Prostate gland (tissue), 2 donors: ENCODE results near the gene TIMM10B. TPM values are rescaled to one million over a fixed set of nuclear protein-coding genes. Genes with fewer than 3 reads are reported as not detected.
A peak's percentile ranks its signal among the peaks of the same experiment; 100 is the strongest.

Experiments used
- DNase-seq: peaks from one replicate; pipeline ENCODE4 v3.0.0-alpha.2; 2019; ENCODE audit warnings: low spot score
- H3K27ac ChIP-seq, 2 donors: fragments of 200-600 bp; sonication (generic); 2 replicates each; pipeline ENCODE4 v1.5.1; 2017 to 2019
- H3K27me3 ChIP-seq: fragments of 200-600 bp; sonication (generic); replicated peaks from 2 replicates; pipeline ENCODE4 v1.5.1; 2019; ENCODE audit not compliant: insufficient read depth
- H3K36me3 ChIP-seq, 2 donors: fragments of 200-600 bp; sonication (generic); 1 replicate in 1 of 2; 2 replicates in 1 of 2; pipeline versions ENCODE4 v1.5.1 to v1.8.1; 2017 to 2019
- H3K4me1 ChIP-seq: fragments of 200-600 bp; sonication (generic); replicated peaks from 2 replicates; pipeline ENCODE4 v1.5.1; 2019
- H3K4me3 ChIP-seq, 2 donors: fragments of 200-600 bp; sonication (generic); 2 replicates each; pipeline ENCODE4 v1.5.1; 2017 to 2019
- H3K9me3 ChIP-seq: fragments of 200-600 bp; sonication (generic); 2 replicates; pipeline ENCODE4 v1.5.1; 2017
- POLR2A ChIP-seq: fragments of 450-650 bp; IDR thresholded peaks from one replicate; pipeline ENCODE4 v1.6.1; 2016; ENCODE audit warnings: antibody characterized with exemption, mild to moderate bottlenecking
- POLR2AphosphoS5 ChIP-seq: sonication (generic); formaldehyde crosslinking; IDR thresholded peaks from one replicate; pipeline ENCODE4 v1.6.1; 2017; ENCODE audit warnings: antibody characterized with exemption
- WGBS: methylation state at CpG from one replicate; pipeline ENCODE4 v1.1.5; 2018; 5-methylcytosine and 5-hydroxymethylcytosine counted together
- intact Hi-C: fragments of 100-400 bp; cut with DNase I; formaldehyde crosslinking; loops from one replicate; pipeline ENCODE4 v1.14.2; 2022
- total RNA-seq, 2 donors: library from RNA; depleted of rRNA; stranded (reverse); fragments of >200 nt; gene quantifications; one replicate each; pipeline ENCODE4 v1.1.0, GENCODE V29; 2016
- TF ChIP-seq, protein P1 (sequence below), 4 experiments: fragments of 200-600 bp in 2 of 4; fragments of 450-650 bp in 2 of 4; sonication (generic) in 2 of 4; IDR thresholded peaks; 1 replicate in 3 of 4; 2 replicates in 1 of 4; pipeline ENCODE4 v1.5.1; 2016 to 2019; ENCODE audit warnings: antibody characterized with exemption in 4 of 4, mild to moderate bottlenecking in 2 of 4, moderate library complexity in 2 of 4

Gene TIMM10B
- total RNA-seq, 2 donors from 2014 or later, result 29.4 to 35.6 TPM

DNA sequence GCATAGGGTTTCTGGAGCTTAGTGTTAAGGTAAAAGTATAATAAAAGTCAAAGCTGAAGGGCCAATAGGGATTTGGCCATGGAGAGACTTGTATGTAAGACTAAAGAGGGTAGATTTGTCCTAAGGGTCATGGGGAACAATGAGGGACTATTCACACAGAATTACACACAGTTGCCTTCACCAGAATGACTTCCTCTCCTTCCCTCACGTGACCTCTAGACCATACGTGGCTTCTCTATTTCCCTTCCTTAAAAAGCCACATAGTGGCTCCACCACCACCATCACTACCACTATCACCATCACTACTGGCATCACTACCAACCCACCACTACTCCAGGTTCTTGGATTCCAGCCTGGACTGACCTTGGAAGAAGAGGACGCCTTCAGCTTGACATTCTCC, 43.3 kb upstream of the TIMM10B start:
- no peaks in the 10 kb centered on the region for H3K9me3 ChIP-seq
- intact Hi-C loops, result loop anchor here (5.0 kb wide), 1 partner anchor 69 kb away; no protein-coding TSS in a partner anchor
- H3K4me1 ChIP-seq, result no peaks in the 10 kb centered on the region
- H3K27ac ChIP-seq, result no peak overlapping the region
- no peaks in the 10 kb centered on the region for H3K36me3 ChIP-seq
- no peak overlapping the region for H3K4me3 ChIP-seq
- 87% methylated on average over 3 of the region's 3 CpGs for WGBS
- no peak for DNase-seq
- no peaks in the 10 kb centered on the region for H3K27me3 ChIP-seq
- TF ChIP-seq POLR2AphosphoS5 (no peak), POLR2A (no peak)
- TF ChIP-seq, protein P1, sequence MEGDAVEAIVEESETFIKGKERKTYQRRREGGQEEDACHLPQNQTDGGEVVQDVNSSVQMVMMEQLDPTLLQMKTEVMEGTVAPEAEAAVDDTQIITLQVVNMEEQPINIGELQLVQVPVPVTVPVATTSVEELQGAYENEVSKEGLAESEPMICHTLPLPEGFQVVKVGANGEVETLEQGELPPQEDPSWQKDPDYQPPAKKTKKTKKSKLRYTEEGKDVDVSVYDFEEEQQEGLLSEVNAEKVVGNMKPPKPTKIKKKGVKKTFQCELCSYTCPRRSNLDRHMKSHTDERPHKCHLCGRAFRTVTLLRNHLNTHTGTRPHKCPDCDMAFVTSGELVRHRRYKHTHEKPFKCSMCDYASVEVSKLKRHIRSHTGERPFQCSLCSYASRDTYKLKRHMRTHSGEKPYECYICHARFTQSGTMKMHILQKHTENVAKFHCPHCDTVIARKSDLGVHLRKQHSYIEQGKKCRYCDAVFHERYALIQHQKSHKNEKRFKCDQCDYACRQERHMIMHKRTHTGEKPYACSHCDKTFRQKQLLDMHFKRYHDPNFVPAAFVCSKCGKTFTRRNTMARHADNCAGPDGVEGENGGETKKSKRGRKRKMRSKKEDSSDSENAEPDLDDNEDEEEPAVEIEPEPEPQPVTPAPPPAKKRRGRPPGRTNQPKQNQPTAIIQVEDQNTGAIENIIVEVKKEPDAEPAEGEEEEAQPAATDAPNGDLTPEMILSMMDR (IDR thresholded peaks at IDR 0.05), result no peak

- peak; percentile 55 for DNase-seq
- TF ChIP-seq, protein P1 (IDR thresholded peaks at IDR 0.05), result peak; percentile 14 to 68 (median 61)
- TF ChIP-seq POLR2AphosphoS5, result peak; percentile 49
- no peak for TF ChIP-seq POLR2A
- H3K36me3 ChIP-seq, result no peaks in the 10 kb centered on the region
- H3K4me3 ChIP-seq, result no peak overlapping the region
- H3K9me3 ChIP-seq, result no peaks in the 10 kb centered on the region
- WGBS, result 0% methylated on average over 1 of the region's 1 CpG
- intact Hi-C loops, result loop anchor here (5.0 kb wide), 1 partner anchor 68 kb away; no protein-coding TSS in a partner anchor
- no peaks in the 10 kb centered on the region for H3K27me3 ChIP-seq
- no peak overlapping the region for H3K27ac ChIP-seq
- H3K4me1 ChIP-seq, result no peaks in the 10 kb centered on the region
Measured at GRCh38 chr11:6438979-6439571, 42.2 kb upstream of the TIMM10B start.

DNA sequence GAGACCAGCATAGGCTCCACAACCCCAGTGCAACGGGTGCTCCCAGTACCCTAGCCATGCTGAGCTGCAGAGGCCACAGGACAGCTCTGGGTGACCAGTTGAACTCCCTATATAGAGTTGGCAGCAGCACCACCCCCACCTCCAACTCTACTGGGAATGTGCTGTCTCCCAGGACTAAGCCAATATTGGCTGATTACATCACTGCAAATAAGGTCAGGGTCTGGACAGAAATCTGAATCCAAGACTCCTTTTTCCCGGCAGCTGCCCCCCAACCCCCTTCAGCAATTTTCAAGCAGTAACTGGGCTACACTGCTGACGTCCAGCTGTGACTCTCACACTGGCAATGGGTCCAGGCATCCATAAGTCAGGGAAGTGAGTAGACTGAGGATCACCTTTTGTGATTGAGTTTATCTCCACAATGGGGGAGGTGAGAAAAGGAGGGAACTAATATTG, 40.4 kb upstream of the TIMM10B start, which contains the start of gene HPX:
HPX (minus strand) TSS at position 82 of the 453 bp plus-strand sequence; CDS start at position 58, 24 bp downstream.
- no peaks in the 10 kb centered on the region for H3K36me3 ChIP-seq
- WGBS, result 72% methylated on average over 3 of the region's 3 CpGs
- no peaks in the 10 kb centered on the region for H3K27me3 ChIP-seq
- TF ChIP-seq, protein P1 (IDR thresholded peaks at IDR 0.05), result no peak
- no peak for TF ChIP-seq POLR2AphosphoS5
- no peak for TF ChIP-seq POLR2A
- DNase-seq, result no peak
- no peaks in the 10 kb centered on the region for H3K9me3 ChIP-seq
- H3K27ac ChIP-seq, result no peak within 1 kb of the TSS
- H3K4me3 ChIP-seq, result no peak within 1 kb of the TSS
- H3K4me1 ChIP-seq, result no peaks in the 10 kb centered on the region
- intact Hi-C loops, result loop anchor here (10.0 kb wide), 1 partner anchor 416 kb away; no protein-coding TSS in a partner anchor

GRCh38 chr11:6442441-6442840, 38.9 kb upstream of the TIMM10B start:
- Histone ChIP-seq H3K4me1 (no peaks in the 10 kb centered on the region), H3K27me3 (no peaks in the 10 kb centered on the region), H3K36me3 (no peaks in the 10 kb centered on the region), H3K27ac (no peak overlapping the region), H3K4me3 (no peak overlapping the region), H3K9me3 (no peaks in the 10 kb centered on the region)
- no peak for DNase-seq
- intact Hi-C loops, result loop anchor here (1.0 to 10.0 kb wide), 2 partner anchors 63 to 418 kb away; no protein-coding TSS in a partner anchor
- WGBS, result 79% methylated on average over 4 of the region's 4 CpGs
- TF ChIP-seq, protein P1 (IDR thresholded peaks at IDR 0.05), result no peak
- no peak for TF ChIP-seq POLR2AphosphoS5
- TF ChIP-seq POLR2A, result no peak
